Left ventricle myocardium inferior (tissue), 1 donor: ENCODE results near the gene P2RX7. TPM values are rescaled to one million over a fixed set of nuclear protein-coding genes. Genes with fewer than 3 reads are reported as not detected.

ENCODE experiments used
- DNase-seq: peaks from one replicate; pipeline ENCODE4 v3.0.0-alpha.2; 2020
- H3K27ac ChIP-seq: fragments of 200-600 bp; replicated peaks from 2 replicates; pipeline ENCODE4 v1.8.0; 2021
- H3K27me3 ChIP-seq: fragments of 200-600 bp; 2 replicates; pipeline ENCODE4 v1.8.0; 2021; ENCODE audit warnings: low read depth
- H3K36me3 ChIP-seq: fragments of 200-600 bp; 2 replicates; pipeline ENCODE4 v1.8.0; 2021
- H3K4me1 ChIP-seq: fragments of 200-600 bp; 2 replicates; pipeline ENCODE4 v1.8.0; 2021
- H3K4me3 ChIP-seq: fragments of 200-600 bp; 2 replicates; pipeline ENCODE4 v1.8.0; 2021; ENCODE audit warnings: mild to moderate bottlenecking, moderate library complexity
- H3K9me3 ChIP-seq: fragments of 200-600 bp; replicated peaks from 2 replicates; pipeline ENCODE4 v1.8.0; 2021
- intact Hi-C: fragments of 100-400 bp; cut with micrococcal nuclease; formaldehyde crosslinking; loops from one replicate; pipeline ENCODE4 v1.11.0; 2022
- total RNA-seq: library from RNA; stranded (reverse); fragmentation: NEBNext Ultra II Directional; extraction: Animal tissue kit (Norgen Biotek cat#: 25700); gene quantifications from one replicate; pipeline ENCODE4 v1.2.1, GENCODE V29; 2021
- TF ChIP-seq, protein P1 (sequence below): fragments of 200-600 bp; IDR thresholded peaks from 2 replicates; pipeline ENCODE4 v1.8.0; 2021; ENCODE audit warnings: antibody characterized with exemption, mild to moderate bottlenecking, borderline replicate concordance
- donor health status: DM: no; HTN: yes; CAD: no; lungs with severe emphysema.

The P2RX7 gene
- total RNA-seq, 1 donor from 2014 or later, result 1.6 TPM

GRCh38 chr12:121182222-121182893, 49.7 kb downstream of the P2RX7 start:
- intact Hi-C loops, result no loop called here
- H3K27me3 ChIP-seq, result no peaks in the 10 kb centered on the region
- no peak overlapping the region for H3K27ac ChIP-seq

GRCh38 chr12:121184425-121184824, 51.7 kb downstream of the P2RX7 start:
- H3K9me3 ChIP-seq, result peaks cover 7% of the 10 kb centered on the region
- intact Hi-C loops, result no loop called here
- TF ChIP-seq, protein P1, sequence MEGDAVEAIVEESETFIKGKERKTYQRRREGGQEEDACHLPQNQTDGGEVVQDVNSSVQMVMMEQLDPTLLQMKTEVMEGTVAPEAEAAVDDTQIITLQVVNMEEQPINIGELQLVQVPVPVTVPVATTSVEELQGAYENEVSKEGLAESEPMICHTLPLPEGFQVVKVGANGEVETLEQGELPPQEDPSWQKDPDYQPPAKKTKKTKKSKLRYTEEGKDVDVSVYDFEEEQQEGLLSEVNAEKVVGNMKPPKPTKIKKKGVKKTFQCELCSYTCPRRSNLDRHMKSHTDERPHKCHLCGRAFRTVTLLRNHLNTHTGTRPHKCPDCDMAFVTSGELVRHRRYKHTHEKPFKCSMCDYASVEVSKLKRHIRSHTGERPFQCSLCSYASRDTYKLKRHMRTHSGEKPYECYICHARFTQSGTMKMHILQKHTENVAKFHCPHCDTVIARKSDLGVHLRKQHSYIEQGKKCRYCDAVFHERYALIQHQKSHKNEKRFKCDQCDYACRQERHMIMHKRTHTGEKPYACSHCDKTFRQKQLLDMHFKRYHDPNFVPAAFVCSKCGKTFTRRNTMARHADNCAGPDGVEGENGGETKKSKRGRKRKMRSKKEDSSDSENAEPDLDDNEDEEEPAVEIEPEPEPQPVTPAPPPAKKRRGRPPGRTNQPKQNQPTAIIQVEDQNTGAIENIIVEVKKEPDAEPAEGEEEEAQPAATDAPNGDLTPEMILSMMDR, result no peak
- H3K27ac ChIP-seq, result no peak overlapping the region
- DNase-seq, result no peak
- H3K27me3 ChIP-seq, result no peaks in the 10 kb centered on the region
- H3K4me3 ChIP-seq, result no peak overlapping the region
- no peaks in the 10 kb centered on the region for H3K4me1 ChIP-seq
- peaks cover 10% of the 10 kb centered on the region for H3K36me3 ChIP-seq

More at GRCh38 chr12:121182222-121182893, 49.7 kb downstream of the P2RX7 start:
- TF ChIP-seq, protein P1, result no peak
- DNase-seq, result no peak
- peaks cover 10% of the 10 kb centered on the region for H3K36me3 ChIP-seq
- no peak overlapping the region for H3K4me3 ChIP-seq
- peaks cover 7% of the 10 kb centered on the region for H3K9me3 ChIP-seq
- H3K4me1 ChIP-seq, result no peaks in the 10 kb centered on the region

DNA sequence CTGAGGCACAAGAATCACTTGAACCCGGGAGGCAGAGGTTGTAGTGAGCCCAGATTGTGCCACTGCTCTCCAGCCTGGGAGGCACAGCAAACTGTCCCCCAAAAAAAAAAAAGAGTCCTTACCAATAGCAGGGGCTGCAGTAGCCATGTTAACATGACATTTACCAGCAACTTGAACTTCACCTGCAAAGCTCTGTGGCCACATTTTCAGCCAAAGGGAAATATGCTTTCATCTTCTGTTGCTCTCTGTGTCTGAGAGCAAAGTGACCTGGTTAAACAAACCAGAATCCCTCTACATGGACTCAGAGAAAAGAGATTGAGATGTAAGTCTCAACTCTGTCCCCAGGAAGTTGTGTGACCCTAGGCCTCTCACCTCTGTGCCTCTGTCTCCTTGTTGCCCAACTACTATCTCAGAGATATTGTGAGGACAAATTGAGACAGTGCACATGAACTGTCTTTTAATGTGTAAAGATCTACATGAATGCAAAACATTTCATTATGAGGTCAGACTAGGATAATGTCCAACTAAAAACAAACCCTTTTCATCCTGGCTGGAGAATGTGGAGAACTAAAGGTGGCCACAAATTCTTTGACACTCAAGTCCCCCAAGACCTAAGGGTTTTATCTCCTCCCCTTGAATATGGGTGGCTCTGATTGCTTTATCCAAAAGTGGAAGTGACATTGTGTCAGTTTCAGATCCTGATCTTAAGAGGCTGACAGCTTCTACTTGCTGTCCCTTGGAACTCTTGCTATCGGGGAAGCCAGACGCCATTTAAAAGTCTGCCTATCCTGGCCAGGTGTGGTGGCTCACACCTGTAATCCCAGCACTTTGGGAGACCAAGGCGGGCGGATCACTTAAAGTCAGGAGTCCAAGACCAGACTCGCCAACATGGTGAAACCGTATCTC, 52.6 kb downstream of the P2RX7 start:
- Histone ChIP-seq H3K4me1 (no peaks in the 10 kb centered on the region), H3K27ac (no peak overlapping the region), H3K9me3 (peaks cover 7% of the 10 kb centered on the region), H3K4me3 (no peak overlapping the region), H3K27me3 (no peaks in the 10 kb centered on the region), H3K36me3 (peaks cover 10% of the 10 kb centered on the region)
- intact Hi-C loops, result no loop called here
- TF ChIP-seq, protein P1, result no peak
- no peak for DNase-seq

DNA sequence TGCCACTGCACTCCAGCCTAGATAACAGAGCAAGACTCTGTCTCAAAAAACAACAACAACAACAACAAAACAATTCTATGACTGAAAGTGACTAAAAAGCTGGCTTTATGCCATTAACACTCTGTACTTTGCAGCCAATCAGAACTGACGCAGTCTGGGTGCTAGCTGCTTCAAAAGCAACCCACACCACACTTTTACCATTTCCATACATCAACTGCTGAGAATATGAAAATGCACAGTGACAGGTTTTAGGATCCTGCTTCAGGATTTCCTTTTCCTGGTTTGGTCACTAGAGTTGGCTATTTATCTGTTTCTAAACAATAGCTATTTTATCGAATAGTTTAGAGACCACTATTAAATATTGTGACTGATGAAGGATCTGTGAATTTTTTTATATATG, 54.1 kb downstream of the P2RX7 start:
- no peaks in the 10 kb centered on the region for H3K27me3 ChIP-seq
- intact Hi-C loops, result no loop called here
- DNase-seq, result no peak
- H3K9me3 ChIP-seq, result peaks cover 7% of the 10 kb centered on the region
- TF ChIP-seq, protein P1, result no peak
- peaks cover 7% of the 10 kb centered on the region for H3K4me1 ChIP-seq
- H3K36me3 ChIP-seq, result peaks cover 10% of the 10 kb centered on the region
- H3K27ac ChIP-seq, result no peak overlapping the region
- no peak overlapping the region for H3K4me3 ChIP-seq

DNA sequence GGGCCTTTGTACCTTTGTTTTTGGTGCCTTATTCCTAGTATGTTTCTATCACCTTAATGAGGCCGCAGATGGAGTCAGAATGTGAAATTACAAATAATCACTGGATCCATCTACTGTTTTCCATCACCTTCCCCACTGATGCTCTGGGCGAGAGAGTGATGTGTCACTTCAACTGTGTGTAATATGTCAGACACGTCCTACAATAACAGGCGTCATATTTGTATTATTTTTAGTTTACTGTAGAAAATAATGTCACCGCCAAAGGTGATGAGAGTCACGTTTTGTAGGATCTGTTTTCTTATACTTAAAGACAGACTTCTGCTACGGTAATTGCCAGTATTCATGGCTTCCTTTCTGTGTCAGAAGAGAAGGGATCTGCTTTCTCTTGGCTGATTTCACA, 54.8 kb downstream of the P2RX7 start:
- TF ChIP-seq, protein P1, result no peak
- intact Hi-C loops, result no loop called here
- H3K4me3 ChIP-seq, result no peak overlapping the region
- peaks cover 7% of the 10 kb centered on the region for H3K9me3 ChIP-seq
- H3K4me1 ChIP-seq, result peaks cover 7% of the 10 kb centered on the region
- H3K27ac ChIP-seq, result no peak overlapping the region
- H3K36me3 ChIP-seq, result peaks cover 10% of the 10 kb centered on the region
- no peaks in the 10 kb centered on the region for H3K27me3 ChIP-seq
- no peak for DNase-seq
